Measurements from ENCODE around the gene TANC1.

- TF ChIP-seq EZH2 (IDR thresholded peaks at IDR 0.05; ENCODE audit: borderline replicate concordance, low read length) (no peak), CTCF (conservative IDR thresholded peaks at IDR 0.05 in 1 of 2, IDR thresholded peaks at IDR 0.05 in 1 of 2; ENCODE audit: extremely low read depth in 1 of 2, insufficient read depth in 1 of 2, low read depth in 1 of 2, low read length in 2 of 2) (no peak)
These were observed 224.0 kb downstream of the TANC1 start for GRCh38 chr2:159192371-159192918.
